Stimulated activated CD8-positive, alpha-beta memory T cell treated with anti-CD3 and anti-CD28 coated beads, Interleukin-4, amount 100 ng/mL, for 4 hours (primary cell): Measurements from ENCODE around the gene TMTC2.
"Not testable (repeated sequence)": the region's sequence is repeated elsewhere in the genome, so short reads cannot be mapped to it uniquely, and the experiment has no call there.

Experiments
- DNase-seq, 2 donors: peaks; one replicate each; pipeline ENCODE4 v3.0.0-alpha.2; 2020; ENCODE audit warnings: low read depth in 2 of 2, low spot score in 1 of 2

TMTC2 gene

DNA sequence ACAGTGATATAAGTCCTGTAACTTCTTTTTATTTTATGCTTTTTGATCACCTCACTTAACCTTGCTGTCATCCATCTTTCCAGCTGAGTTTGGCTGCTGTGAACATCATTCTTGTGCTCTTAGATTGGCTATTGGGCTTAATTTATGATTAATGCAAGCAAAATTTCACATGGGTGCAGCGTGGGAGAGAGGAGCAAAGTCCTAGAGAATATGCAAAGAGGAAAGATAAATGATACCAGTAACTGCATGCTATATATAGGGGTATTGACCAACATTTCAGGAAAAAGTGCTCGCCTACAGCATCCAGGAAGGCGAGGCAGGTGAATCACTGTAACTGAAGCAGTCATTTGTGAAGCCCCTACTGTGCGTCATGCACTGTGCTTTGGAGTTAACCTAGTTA is 153.1 kb downstream of the TMTC2 start:
- no peak for DNase-seq

DNA sequence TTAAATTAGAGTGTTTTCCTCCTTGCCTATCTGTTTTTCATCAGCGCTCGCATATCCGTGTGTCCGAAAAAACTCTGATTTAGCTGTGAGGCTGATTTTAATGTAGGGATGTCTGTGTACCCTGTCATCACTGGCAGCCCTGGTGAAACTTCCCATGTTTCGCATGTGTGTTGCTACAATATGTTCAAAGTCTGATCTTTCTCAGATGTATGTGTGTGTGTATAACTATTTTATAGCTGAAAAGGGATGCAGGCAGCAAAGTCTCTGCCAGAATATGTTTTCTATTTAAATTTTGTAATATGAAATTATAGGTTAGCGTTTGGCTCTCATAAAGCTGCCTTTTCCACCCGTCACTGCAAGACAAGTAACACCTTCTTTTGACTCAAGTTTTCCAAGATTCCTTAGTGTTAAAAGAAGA is 154.8 kb downstream of the TMTC2 start:
- DNase-seq, result no peak

DNA sequence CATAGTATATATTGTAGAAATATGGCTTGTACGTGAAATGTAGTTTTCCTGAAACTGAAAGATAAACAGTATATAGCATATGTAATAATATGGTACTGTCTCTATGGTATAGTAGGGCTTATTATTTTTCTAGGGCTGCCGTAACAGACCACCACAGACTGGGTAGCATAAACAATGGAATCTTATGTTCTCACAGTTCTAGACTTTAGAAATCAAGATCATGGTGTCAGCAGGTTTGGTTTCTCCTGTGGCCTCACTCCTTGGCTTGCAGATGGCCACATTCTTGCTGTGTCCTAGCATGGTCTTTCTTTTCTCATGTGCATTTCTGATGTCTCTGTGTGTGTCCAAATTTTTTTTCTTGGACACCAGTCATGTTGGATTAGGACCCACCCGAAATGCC is 155.8 kb downstream of the TMTC2 start:
- no peak for DNase-seq

DNA sequence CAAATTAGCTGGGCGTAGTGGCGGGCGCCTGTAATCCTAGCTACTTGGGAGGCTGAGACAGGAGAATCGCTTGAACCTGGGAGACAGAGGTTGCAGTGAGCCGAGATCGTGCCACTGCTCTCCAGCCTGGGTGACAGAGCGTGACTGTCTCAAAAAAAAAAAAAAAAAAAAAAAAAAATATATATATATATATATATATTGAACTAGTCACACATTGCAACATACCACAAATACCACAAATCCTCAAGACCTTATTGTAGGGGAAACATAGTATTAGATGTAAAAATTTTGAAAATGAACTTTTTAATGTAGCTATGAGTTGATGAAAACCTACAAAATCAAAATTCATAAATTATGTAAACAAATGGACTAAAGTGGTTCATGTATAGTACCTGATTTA is 158.4 kb downstream of the TMTC2 start:
- DNase-seq, result not testable (repeated sequence)

DNA sequence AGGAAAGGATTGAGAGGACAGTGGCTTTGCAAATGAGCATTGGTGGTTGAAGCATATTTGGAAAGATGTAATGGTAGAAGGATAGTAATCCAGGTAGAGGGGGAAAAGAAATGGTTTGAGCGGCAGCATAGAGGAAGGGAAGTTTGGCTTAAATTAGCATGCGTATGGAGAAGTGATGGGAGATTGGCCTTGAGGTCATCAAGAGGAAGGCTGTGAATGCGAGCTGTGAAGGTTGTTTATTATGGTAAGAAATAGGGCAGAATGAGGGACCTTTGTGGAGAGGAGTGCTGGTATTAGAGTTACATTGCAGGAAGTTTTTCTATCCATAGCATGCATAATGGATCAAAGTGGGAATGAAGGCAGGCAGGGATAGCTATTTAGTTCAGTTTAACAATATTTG is 162.1 kb downstream of the TMTC2 start:
- DNase-seq, result no peak

DNA sequence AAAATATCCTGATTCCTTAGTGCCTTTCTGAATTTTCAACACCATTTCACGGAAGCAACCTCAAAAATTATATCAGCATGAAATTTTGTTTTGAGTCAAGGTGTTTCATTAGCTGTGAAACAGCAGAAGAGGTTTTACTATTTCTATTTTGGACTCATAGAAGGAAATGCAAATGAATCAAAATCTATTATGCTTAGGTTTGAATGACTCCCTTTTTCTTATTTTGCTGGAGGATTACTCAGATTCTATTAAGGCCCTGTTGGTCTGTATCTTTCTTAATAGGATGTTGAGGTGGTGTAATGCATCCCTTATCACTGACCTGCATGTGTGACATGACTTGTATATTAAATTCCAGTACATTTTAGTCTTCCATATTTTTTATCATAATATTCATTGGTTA is 165.8 kb downstream of the TMTC2 start:
- no peak for DNase-seq

DNA sequence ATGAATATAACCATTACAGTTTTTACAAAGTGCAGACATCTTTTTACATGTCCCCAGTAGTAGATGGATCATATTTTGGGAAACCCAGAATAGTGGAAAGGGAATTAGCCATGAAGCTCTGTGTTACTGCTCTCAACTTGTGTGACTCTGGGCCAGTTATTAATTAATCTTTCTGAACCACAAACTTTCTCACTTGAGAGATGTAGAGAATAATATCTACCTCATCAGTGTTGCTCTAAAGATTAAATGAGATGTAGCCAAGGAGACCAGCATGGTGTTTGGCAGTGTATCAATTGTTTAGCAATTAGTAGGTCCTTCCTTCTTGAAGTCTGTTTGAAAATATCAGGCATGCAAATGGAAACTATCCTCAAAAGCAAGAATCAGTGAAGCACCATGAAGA is 169.2 kb downstream of the TMTC2 start:
- DNase-seq, result no peak

DNA sequence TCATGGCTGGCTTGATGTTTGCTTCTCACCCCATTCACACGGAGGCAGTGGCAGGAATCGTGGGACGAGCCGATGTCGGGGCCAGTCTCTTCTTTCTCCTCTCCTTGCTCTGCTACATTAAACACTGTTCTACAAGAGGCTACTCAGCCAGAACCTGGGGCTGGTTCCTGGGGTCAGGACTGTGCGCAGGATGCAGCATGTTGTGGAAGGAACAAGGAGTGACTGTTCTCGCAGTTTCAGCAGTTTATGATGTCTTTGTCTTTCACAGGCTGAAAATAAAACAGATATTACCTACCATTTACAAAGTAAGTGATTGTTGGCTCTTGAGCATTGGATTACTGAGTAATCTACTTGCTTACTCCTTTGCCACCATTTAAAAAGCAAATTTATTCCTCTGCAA is 170.6 kb downstream of the TMTC2 start:
- no peak for DNase-seq

DNA sequence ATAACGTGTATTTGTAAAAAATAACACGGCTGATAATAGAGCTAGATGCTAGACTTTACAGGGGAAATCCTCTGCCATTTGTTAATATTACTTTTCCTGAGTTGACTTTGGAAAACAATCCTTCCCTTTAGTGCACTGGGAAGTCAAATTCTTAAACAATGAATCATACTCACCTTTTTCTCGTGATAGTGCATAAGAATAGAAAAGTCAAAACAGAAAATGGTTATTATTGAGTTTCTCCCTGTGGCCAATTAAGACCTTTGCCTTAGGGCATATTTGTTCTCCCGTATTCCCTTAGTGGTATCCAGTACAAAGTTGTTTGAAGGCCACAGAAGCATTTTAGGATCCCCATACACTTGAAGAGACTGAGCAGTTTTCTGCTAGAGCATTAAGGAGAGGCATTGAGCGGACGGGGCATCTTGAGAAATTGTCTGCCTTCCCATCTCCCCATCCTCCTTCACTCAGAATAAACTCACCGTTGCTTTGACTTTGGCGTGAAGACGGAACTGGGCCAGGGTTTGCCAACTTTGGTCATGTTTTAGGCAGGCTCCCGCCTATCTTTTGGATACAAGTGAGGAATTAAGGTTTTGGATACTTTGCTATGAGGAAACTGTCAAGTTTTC is 171.3 kb downstream of the TMTC2 start:
- no peak for DNase-seq

DNA sequence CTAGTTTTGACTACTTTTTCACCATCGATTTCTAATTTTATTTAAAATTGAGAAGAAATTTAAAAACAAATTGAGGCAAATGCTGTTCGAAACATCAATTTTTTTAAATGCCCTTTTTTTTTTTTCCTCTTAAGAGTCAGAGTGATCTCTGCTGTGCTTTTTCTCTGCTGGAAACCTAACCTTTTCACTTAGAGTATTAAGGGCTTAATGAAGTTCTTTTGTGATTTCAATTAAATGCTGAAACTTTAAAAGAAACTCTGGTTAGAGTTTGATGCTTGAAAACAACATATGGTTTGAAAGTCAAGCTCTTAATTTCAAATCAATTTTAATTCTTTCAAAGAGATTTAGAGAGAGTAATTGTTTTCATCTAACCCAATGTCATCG is 171.8 kb downstream of the TMTC2 start:
- DNase-seq, result no peak

DNA sequence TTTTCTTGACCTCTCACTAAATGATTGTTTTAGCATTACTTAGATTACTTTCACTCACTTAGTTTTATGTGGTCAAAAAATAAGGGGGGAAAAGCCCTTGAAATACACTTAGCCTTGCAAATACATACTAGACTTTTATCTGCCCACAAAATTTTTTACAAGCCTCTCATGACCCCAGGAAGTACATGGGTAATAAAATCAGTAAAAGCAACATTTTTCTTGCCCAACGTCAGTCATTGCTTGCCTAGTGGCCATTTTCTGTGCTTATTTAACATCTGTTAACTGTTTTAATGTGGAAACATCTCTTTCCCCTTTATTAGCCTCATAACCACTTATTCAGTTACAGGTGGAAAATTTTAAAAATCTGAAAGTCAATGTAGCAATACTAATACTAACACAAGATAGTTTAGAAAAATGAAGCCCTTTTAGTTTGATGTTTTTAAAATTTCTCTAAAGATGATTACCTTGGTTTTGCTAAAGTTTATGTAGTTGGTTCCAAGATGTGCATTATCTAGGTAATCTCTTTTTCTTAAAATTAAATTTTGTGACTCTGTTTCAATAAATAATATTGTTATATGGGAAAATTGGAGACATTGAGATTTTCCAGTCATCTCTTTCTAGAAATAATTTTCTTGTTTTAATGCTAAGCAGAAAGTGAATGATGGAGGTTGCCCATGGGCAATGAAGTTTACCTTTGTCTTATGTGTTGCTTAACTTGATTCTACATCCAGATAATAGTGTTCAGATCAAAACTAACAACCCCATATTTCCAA is 175.5 kb downstream of the TMTC2 start:
- DNase-seq, result no peak

DNA sequence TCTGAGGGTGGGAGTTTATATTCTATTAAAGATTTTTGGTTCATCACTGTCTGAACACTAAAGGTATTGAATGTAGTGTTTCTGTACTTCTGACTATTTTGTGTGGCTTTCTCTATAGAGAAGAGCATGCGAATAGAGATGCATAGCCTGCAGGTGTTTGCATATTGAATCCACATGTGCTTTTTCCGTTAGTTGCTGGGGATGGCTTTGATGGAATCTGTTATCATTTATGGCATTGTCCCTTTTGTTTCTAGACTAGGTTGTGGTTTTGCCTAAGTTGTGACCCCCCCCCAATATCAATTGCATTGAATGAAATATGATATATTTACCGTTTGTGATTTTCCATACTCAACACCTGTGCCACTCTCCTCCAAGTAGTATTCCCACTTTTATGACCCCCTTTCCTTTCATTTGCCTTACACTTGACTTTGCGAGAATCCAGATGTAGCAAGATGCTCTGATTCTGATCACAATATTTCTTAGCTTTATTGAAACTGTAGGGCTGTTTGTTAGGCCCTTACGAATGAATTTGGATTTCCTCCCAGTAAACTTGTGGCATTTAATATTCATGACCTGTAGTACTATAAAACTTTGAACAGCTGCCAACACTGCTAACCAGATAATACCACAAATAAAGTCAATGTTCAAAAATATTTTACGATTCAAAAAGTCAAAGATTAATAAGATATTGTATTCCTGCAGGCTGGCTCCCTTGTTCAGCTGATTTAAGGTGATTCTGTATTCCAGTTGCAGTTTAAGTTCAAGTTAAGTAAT is 176.4 kb downstream of the TMTC2 start:
- no peak for DNase-seq

DNA sequence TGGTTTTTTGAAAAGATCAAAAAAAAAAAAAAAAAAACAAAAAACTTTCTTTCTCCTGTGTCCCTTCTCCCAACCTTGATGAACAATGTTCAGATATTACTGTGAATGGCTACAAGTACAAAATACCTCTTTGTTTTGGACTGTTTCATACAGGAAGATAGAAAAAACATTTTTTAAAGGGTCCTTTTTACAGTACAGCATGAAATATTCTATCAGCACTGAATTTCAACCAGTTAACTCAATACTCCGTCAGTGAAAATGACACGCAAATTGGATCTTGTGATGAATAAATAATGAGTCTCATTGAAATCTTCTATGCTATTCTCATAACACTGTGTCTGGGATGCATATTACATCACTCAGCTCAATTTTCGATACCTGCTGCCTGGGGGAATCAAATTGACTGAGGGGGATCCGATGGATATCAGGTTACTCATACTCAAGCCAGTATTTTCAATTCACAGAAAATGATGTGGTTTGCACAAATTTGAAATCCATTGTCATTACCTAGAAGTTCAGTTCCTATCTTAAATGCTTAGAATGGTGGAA is 179.6 kb downstream of the TMTC2 start:
- no peak for DNase-seq

DNA sequence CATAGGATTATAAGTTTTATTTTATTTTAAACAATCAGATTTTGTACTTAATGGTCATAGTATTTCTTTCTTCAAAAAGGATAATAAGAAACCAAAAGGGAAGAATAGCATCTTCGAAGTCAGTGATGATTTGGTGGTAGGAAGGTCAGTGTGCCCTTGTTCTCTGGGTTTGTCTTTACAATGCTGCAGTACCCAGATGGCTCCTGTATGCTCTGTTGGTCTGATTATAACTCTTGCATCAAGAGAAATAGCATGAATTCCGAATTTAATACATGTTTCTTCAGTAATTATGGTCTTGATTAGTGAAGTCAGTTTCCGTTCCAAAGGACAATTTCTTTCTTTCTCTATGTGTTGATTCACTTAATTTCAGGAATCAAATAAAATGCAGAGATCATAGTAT is 180.2 kb downstream of the TMTC2 start:
- DNase-seq, result no peak

DNA sequence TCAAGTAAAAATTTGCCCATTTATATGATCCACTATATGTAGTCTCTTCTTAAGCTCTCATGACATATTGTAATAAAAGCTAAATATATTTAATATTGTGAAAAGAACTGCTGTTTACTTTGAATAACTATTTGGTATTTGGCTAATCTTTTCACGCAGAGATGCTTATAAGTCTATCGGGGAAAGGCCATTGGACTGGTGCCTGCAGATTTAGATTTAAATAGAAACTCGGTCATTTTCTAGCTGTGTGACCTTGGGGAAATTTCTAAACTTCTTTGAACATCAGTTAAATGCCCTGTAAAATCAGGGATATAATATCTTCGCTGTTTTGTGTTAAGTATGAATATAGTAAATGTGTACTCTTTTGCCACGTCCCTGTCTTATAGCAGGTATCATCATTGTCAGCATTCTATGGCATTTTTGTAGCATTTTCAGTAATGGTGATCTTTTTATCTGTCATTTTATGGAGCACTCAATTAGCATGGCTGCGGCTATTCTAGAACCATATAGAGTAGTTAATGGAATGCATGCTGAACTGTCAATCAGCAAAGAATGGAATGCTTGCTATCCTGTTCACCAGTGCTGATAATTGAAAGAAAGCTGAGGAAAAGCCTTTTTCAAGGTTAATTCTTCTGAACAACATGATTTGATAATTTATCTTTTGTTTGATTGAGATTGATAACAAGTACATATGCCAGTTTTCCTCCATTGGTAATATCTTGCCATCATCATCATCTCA is 181.2 kb downstream of the TMTC2 start:
- DNase-seq, result no peak

DNA sequence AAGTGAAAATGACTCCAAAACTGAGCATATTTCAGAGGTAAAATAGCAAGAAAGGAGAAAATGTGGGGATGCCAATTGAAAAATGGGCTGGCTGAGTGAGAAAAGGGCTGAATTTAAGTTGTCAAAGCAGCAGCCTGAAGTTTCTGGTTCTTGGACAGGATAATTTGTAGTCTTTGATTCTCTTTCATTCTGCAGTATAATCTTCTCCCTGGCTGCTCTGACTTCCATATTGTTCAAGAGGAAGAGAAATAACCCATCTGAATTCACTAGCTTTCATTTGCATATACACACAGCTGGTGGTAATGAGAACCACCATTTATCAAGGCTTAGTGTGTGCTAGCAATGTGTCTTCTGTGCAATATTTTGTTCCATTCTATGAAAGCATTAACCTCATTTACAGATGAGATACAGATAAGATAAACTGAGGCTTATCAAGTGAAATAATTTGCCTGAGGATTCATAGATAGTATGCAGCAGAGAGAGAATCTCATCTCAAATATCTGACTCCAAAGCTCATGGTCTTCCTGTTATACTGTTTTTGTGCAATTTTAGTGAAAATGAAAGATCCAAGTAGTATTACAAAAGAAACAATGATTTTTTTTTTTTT is 184.2 kb downstream of the TMTC2 start:
- no peak for DNase-seq

DNA sequence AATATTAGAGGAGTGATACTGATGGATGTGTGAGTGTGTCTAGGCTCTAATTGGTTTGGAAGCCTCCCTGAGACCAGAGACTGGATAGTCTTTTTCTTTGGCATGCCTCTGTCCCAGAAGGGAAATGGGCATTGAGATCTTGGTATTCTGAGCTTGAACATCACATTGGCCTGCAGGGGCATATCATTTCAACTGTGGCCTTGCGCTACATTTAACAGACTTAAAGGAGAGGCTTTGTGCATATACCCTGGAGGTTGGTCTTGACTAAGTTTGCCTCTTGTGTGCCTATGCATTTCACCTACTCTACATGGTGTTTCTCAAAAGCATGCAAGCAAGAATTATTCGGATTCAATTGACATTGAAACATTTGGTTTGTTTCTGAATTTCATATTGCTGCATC is 185.4 kb downstream of the TMTC2 start:
- no peak for DNase-seq

DNA sequence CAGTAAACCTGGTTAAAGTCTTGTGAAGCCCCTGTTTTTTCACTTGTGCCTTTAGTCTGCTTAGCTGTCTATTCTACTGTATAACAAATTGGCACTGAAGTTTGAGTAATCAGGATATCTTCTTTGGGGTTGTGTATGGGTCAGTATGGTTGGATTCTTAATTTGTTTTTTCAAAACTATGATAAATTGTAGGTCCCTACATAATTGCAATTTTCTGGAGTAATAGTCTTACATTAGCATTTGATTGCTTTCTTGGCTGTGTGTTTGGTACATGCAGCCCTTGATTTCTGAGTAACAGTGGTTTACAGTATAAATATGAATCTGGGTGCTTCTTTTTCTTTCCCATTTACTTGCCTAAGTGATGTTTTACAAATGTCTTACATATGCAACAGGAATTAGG is 186.6 kb downstream of the TMTC2 start:
- DNase-seq, result no peak

DNA sequence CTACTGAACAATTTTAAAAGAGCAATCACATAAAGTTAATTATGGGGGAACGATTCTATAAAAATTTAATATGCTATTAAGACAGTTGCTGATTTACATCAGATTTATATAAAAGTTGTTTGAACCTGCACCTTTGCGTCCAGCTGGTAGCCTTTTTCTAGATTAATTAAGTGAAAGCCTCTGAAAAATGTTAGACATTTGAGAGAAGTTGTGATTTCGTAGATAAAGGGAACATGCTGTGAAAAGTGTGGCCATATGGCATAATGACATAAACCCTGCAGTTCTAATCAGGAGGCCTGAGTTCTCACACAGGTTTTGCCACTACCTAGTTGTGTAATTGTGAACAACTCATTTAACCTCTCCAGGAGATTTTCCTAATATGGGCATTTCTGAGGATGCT is 187.2 kb downstream of the TMTC2 start:
- DNase-seq, result no peak

DNA sequence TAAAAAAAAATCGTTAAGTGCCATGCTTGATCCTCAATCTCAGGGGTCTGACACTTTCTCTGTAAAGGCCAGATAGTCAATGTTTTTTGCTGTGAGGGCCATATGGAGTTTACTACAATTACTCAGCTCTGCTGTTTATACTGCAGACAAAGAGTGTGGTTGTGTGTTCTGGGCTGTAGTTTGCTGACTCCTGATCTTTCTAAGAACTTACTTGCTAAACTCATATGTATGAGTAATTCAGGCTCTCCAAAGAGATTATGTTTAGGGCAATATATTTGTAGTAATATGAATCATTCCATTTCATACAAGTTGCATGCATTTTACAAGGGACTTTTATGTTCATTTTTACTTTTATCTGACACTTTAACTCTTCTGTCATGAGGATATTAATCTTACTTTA is 188.2 kb downstream of the TMTC2 start:
- DNase-seq, result no peak

DNA sequence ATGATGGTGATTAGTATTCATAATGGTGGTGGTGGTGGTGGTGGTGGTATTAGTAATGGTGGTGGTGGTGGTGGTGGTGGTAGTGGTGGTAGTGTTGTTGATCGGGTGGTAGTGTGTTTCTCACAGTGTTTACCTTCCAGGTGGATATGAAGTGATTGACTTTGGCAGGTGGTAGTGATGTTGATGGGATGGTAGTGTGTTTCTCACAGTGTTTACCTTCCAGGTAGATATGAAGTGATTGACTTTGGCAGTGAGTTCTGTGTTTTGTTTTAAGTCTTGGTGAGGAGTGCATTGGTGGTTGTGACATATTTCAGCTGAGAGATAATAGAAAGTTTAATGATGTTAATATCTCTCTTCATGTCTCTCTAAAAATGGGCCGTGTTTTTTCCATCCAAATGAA is 189.4 kb downstream of the TMTC2 start:
- DNase-seq, result no peak
